HCT116 (cell line): ENCODE data around the gene INPP1. TPM values are rescaled to one million over a fixed set of nuclear protein-coding genes. Genes with fewer than 3 reads are reported as not detected.

ENCODE experiments used
- ATAC-seq: fragments of 200-7000 bp; cut with Tn5 transposase; 2 replicates; pipeline ENCODE4 v1.9.1; 2020; ENCODE audit warnings: mild to moderate bottlenecking, moderate library complexity
- BruUV-seq: library from RNA; stranded (reverse); fragments of 400-500 nt; replicated peaks from 2 replicates; lab custom pipeline; 2021; lab: Mats Ljungman, UMichigan
- CTCF ChIA-PET: fragments of 300-600 bp; sonication (Branson Sonifier 250); formaldehyde crosslinking; loops from one replicate; lab custom pipeline; 2021; ENCODE audit warnings: antibody characterized with exemption; lab: Charles Lee
- POLR2A ChIA-PET: fragments of 300-600, 350-600 bp; sonication (Branson Sonifier 250); formaldehyde crosslinking; loops from one replicate; lab custom pipeline; 2021; ENCODE audit warnings: antibody characterized with exemption; lab: Charles Lee
- RAD21 ChIA-PET, 2 experiments: fragments of 300-600 bp; sonication (Branson Sonifier 250); formaldehyde crosslinking; loops; one replicate each; lab custom pipeline; 2023; ENCODE audit warnings: low total read pairs in 2 of 2; ENCODE audit not compliant: uncharacterized antibody in 2 of 2, unreplicated experiment in 2 of 2, low non-redundant PET in 1 of 2; lab: Charles Lee
- DNase-seq: peaks from one replicate; pipeline ENCODE4 v3.0.0-alpha.2; 2010; ENCODE audit warnings: low read depth, low spot score
- H2AFZ ChIP-seq: fragments of 200-600 bp; shearing (Covaris generic), sonication (generic); 2 replicates; pipeline ENCODE4 v1.6.1; 2017; ENCODE audit warnings: low read depth, mixed run types, mixed read lengths, antibody characterized with exemption, low read length; ENCODE audit not compliant: poor library complexity, severe bottlenecking
- H3K27ac ChIP-seq: 2 replicates; pipeline ENCODE4 v1.5.1; 2012; ENCODE audit warnings: low read depth, low read length
- H3K27me3 ChIP-seq: fragments of 200-600 bp; sonication (generic); 2 replicates; pipeline ENCODE4 v1.6.1; 2016; ENCODE audit warnings: mixed run types, low read length, mixed read lengths; ENCODE audit not compliant: insufficient read depth
- H3K36me3 ChIP-seq, 2 experiments: fragments of 200-500 bp in 1 of 2; fragments of 200-600 bp in 1 of 2; sonication (Bioruptor generic) in 1 of 2; sonication (generic) in 1 of 2; 2 replicates each; pipeline versions ENCODE4 v1.5.1 to v1.6.1; 2014 to 2016; ENCODE audit warnings: low read length in 2 of 2, inconsistent platforms in 1 of 2, mixed read lengths in 1 of 2, mixed run types in 1 of 2; ENCODE audit not compliant: insufficient read depth in 2 of 2, control insufficient read depth in 1 of 2
- H3K4me1 ChIP-seq, 2 experiments: fragments of 200-600 bp in 1 of 2; sonication (generic) in 1 of 2; 2 replicates each; pipeline versions ENCODE4 v1.5.1 to v1.6.1; 2012 to 2017; ENCODE audit warnings: low read length in 2 of 2, inconsistent platforms in 1 of 2, mild to moderate bottlenecking in 1 of 2, mixed read lengths in 1 of 2, mixed run types in 1 of 2, moderate library complexity in 1 of 2; ENCODE audit not compliant: insufficient read depth in 2 of 2, control insufficient read depth in 1 of 2
- H3K4me2 ChIP-seq: fragments of 200-600 bp; sonication (generic); 2 replicates; pipeline ENCODE4 v1.6.1; 2017; ENCODE audit warnings: mixed run types, low read length, mixed read lengths
- H3K4me3 ChIP-seq, 2 experiments: fragments of 200-600 bp in 1 of 2; sonication (generic) in 1 of 2; replicated peaks in 1 of 2; 2 replicates each; pipeline ENCODE4 v1.5.1; 2011 to 2016; ENCODE audit warnings: low read length in 2 of 2, control low read depth in 1 of 2, low read depth in 1 of 2, mild to moderate bottlenecking in 1 of 2, mixed read lengths in 1 of 2, mixed run types in 1 of 2
- H3K79me2 ChIP-seq: fragments of 200-600 bp; sonication (generic); 2 replicates; pipeline ENCODE4 v1.6.1; 2017; ENCODE audit warnings: mild to moderate bottlenecking, mixed run types, low read length, moderate library complexity, mixed read lengths; ENCODE audit not compliant: insufficient read depth
- H3K9ac ChIP-seq: fragments of 200-600 bp; sonication (generic); 2 replicates; pipeline ENCODE4 v1.6.1; 2016; ENCODE audit warnings: low read length, mixed read lengths
- H3K9me2 ChIP-seq: fragments of 200-600 bp; sonication (generic), shearing (Covaris generic); 2 replicates; pipeline ENCODE4 v1.6.1; 2017; ENCODE audit warnings: mixed run types, mild to moderate bottlenecking, moderate library complexity; ENCODE audit not compliant: insufficient read depth
- H3K9me3 ChIP-seq, 2 experiments: fragments of 200-500 bp in 1 of 2; fragments of 200-600 bp in 1 of 2; sonication (Bioruptor generic) in 1 of 2; sonication (generic) in 1 of 2; 2 replicates each; pipeline ENCODE4 v1.6.1; 2014 to 2017; ENCODE audit warnings: low read length in 2 of 2, mixed read lengths in 2 of 2, inconsistent platforms in 1 of 2, low read depth in 1 of 2, mild to moderate bottlenecking in 1 of 2, mixed run types in 1 of 2, moderate library complexity in 1 of 2; ENCODE audit not compliant: control insufficient read depth in 1 of 2, insufficient read depth in 1 of 2
- H4K20me1 ChIP-seq: fragments of 200-600 bp; sonication (generic), shearing (Covaris generic); 2 replicates; pipeline ENCODE4 v1.6.1; 2017; ENCODE audit warnings: mixed run types, mild to moderate bottlenecking, moderate library complexity; ENCODE audit not compliant: insufficient read depth
- ATF3 ChIP-seq: IDR thresholded peaks from 2 replicates; pipeline ENCODE4 v1.6.1; 2012
- CBX3 ChIP-seq: IDR thresholded peaks from 2 replicates; pipeline ENCODE4 v1.6.1; 2012; ENCODE audit warnings: low read depth
- CEBPB ChIP-seq: IDR thresholded peaks from 2 replicates; pipeline ENCODE4 v1.6.1; 2012; ENCODE audit warnings: low read depth
- EGR1 ChIP-seq: IDR thresholded peaks from 2 replicates; pipeline ENCODE4 v1.6.1; 2012; ENCODE audit warnings: low read depth
- ELF1 ChIP-seq: IDR thresholded peaks from 2 replicates; pipeline ENCODE4 v1.6.1; 2012; ENCODE audit warnings: low read depth, borderline replicate concordance
- EZH2 ChIP-seq: fragments of 200-600 bp; sonication (generic); IDR thresholded peaks from 2 replicates; pipeline ENCODE4 v1.6.1; 2017; ENCODE audit warnings: antibody characterized with exemption, mixed run types
- EZH2phosphoT487 ChIP-seq: fragments of 200-600 bp; IDR thresholded peaks from 2 replicates; pipeline ENCODE4 v1.6.1; 2018; ENCODE audit warnings: antibody characterized with exemption, borderline replicate concordance
- FOSL1 ChIP-seq: IDR thresholded peaks from 2 replicates; pipeline ENCODE4 v1.6.1; 2012; ENCODE audit warnings: low read depth
- JUND ChIP-seq: IDR thresholded peaks from 2 replicates; pipeline ENCODE4 v1.6.1; 2012
- POLR2A ChIP-seq: IDR thresholded peaks from 2 replicates; pipeline ENCODE4 v1.7.0; 2011; ENCODE audit warnings: borderline replicate concordance; ENCODE audit not compliant: insufficient read depth, insufficient read length; ENCODE audit errors: extremely low read depth
- RAD21 ChIP-seq: IDR thresholded peaks from 2 replicates; pipeline ENCODE4 v1.6.1; 2012; ENCODE audit warnings: low read depth, mild to moderate bottlenecking
- SIN3A ChIP-seq: IDR thresholded peaks from 2 replicates; pipeline ENCODE4 v1.6.1; 2012; ENCODE audit warnings: low read depth
- SRF ChIP-seq: IDR thresholded peaks from 2 replicates; pipeline ENCODE4 v1.6.1; 2012; ENCODE audit warnings: low read depth
- TCF7L2 ChIP-seq: IDR thresholded peaks from 2 replicates; pipeline ENCODE4 v1.7.0; 2011; ENCODE audit warnings: borderline replicate concordance, inconsistent platforms; ENCODE audit not compliant: insufficient read depth, insufficient read length; ENCODE audit errors: extremely low read depth
- YY1 ChIP-seq: IDR thresholded peaks from 2 replicates; pipeline ENCODE4 v1.6.1; 2011; ENCODE audit warnings: low read length, low read depth, moderate library complexity, mild to moderate bottlenecking; ENCODE audit not compliant: insufficient replicate concordance; ENCODE audit errors: extremely low read depth
- ZBTB33 ChIP-seq: IDR thresholded peaks from 2 replicates; pipeline ENCODE4 v1.6.1; 2011; ENCODE audit warnings: mild to moderate bottlenecking, low read length, moderate library complexity; ENCODE audit not compliant: insufficient replicate concordance; ENCODE audit errors: extremely low read depth
- ZFX ChIP-seq: fragments of 450-650 bp; IDR thresholded peaks from 2 replicates; pipeline ENCODE4 v1.6.1; 2017
- intact Hi-C: fragments of 100-400 bp; cut with micrococcal nuclease; formaldehyde crosslinking; loops from 2 replicates; pipeline ENCODE4 v1.10.0; 2022
- total RNA-seq: library from RNA; stranded (reverse); gene quantifications from one replicate; pipeline ENCODE4 v1.2.1, GENCODE V29; 2021; ENCODE audit not compliant: unreplicated experiment
- TF ChIP-seq, protein P1 (sequence below): IDR thresholded peaks from 2 replicates; pipeline ENCODE4 v1.6.1; 2012; ENCODE audit warnings: low read depth
- TF ChIP-seq, protein P2 (sequence below), 3 experiments: fragments of 200-600 bp in 1 of 3; sonication (generic) in 1 of 3; IDR thresholded peaks in 2 of 3; conservative IDR thresholded peaks in 1 of 3; 2 replicates each; pipeline ENCODE4 v1.5.1; 2012 to 2017; ENCODE audit warnings: low read depth in 2 of 3, low read length in 2 of 3, antibody characterized with exemption in 1 of 3, borderline replicate concordance in 1 of 3, control low read depth in 1 of 3, mild to moderate bottlenecking in 1 of 3, mixed read lengths in 1 of 3, mixed run types in 1 of 3, moderate library complexity in 1 of 3; ENCODE audit not compliant: insufficient read depth in 1 of 3
- TF ChIP-seq, protein P3 (sequence below): IDR thresholded peaks from 2 replicates; pipeline ENCODE4 v1.6.1; 2012

INPP1 gene
- total RNA-seq, 1 experiment from 2014 or later, result 19.6 TPM

GRCh38 chr2:190417045-190417842, 73.9 kb downstream of the INPP1 start:
- Histone ChIP-seq H2AFZ (no peak overlapping the region), H3K27ac (no peak overlapping the region)
- RAD21 ChIA-PET, result no interaction called here

More at GRCh38 chr2:190417045-190417842, 73.9 kb downstream of the INPP1 start:
- POLR2A ChIA-PET, result no interaction called here
- H3K9ac ChIP-seq, result no peak overlapping the region
- no peaks in the 10 kb centered on the region for H3K9me3 ChIP-seq
- no TSS peak for BruUV-seq
- no peak overlapping the region for H3K4me3 ChIP-seq
- TF ChIP-seq, protein P1, sequence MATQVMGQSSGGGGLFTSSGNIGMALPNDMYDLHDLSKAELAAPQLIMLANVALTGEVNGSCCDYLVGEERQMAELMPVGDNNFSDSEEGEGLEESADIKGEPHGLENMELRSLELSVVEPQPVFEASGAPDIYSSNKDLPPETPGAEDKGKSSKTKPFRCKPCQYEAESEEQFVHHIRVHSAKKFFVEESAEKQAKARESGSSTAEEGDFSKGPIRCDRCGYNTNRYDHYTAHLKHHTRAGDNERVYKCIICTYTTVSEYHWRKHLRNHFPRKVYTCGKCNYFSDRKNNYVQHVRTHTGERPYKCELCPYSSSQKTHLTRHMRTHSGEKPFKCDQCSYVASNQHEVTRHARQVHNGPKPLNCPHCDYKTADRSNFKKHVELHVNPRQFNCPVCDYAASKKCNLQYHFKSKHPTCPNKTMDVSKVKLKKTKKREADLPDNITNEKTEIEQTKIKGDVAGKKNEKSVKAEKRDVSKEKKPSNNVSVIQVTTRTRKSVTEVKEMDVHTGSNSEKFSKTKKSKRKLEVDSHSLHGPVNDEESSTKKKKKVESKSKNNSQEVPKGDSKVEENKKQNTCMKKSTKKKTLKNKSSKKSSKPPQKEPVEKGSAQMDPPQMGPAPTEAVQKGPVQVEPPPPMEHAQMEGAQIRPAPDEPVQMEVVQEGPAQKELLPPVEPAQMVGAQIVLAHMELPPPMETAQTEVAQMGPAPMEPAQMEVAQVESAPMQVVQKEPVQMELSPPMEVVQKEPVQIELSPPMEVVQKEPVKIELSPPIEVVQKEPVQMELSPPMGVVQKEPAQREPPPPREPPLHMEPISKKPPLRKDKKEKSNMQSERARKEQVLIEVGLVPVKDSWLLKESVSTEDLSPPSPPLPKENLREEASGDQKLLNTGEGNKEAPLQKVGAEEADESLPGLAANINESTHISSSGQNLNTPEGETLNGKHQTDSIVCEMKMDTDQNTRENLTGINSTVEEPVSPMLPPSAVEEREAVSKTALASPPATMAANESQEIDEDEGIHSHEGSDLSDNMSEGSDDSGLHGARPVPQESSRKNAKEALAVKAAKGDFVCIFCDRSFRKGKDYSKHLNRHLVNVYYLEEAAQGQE, result no peak
- TF ChIP-seq EZH2 (no peak), SRF (no peak), RAD21 (no peak), TCF7L2 (no peak), ZFX (no peak), ZBTB33 (no peak), POLR2A (no peak), CBX3 (no peak), EZH2phosphoT487 (no peak), YY1 (no peak), ELF1 (no peak), CEBPB (no peak), FOSL1 (no peak), EGR1 (no peak), JUND (no peak), SIN3A (no peak), ATF3 (no peak)
- TF ChIP-seq, protein P2, sequence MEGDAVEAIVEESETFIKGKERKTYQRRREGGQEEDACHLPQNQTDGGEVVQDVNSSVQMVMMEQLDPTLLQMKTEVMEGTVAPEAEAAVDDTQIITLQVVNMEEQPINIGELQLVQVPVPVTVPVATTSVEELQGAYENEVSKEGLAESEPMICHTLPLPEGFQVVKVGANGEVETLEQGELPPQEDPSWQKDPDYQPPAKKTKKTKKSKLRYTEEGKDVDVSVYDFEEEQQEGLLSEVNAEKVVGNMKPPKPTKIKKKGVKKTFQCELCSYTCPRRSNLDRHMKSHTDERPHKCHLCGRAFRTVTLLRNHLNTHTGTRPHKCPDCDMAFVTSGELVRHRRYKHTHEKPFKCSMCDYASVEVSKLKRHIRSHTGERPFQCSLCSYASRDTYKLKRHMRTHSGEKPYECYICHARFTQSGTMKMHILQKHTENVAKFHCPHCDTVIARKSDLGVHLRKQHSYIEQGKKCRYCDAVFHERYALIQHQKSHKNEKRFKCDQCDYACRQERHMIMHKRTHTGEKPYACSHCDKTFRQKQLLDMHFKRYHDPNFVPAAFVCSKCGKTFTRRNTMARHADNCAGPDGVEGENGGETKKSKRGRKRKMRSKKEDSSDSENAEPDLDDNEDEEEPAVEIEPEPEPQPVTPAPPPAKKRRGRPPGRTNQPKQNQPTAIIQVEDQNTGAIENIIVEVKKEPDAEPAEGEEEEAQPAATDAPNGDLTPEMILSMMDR (IDR thresholded peaks at IDR 0.05 in 2 of 3, conservative IDR thresholded peaks at IDR 0.05 in 1 of 3; ENCODE audit: borderline replicate concordance in 1 of 3, insufficient read depth in 1 of 3, low read depth in 2 of 3, low read length in 2 of 3), result no peak
- TF ChIP-seq, protein P3, sequence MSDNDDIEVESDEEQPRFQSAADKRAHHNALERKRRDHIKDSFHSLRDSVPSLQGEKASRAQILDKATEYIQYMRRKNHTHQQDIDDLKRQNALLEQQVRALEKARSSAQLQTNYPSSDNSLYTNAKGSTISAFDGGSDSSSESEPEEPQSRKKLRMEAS, result no peak
- no peaks in the 10 kb centered on the region for H3K9me2 ChIP-seq
- no peak overlapping the region for H3K4me2 ChIP-seq
- intact Hi-C loops, result no loop called here
- H4K20me1 ChIP-seq, result no peaks in the 10 kb centered on the region
- H3K79me2 ChIP-seq, result no peaks in the 10 kb centered on the region
- no peaks in the 10 kb centered on the region for H3K4me1 ChIP-seq
- H3K27me3 ChIP-seq, result no peaks in the 10 kb centered on the region
- no peaks in the 10 kb centered on the region for H3K36me3 ChIP-seq
- ATAC-seq (no peak), DNase-seq (no peak)
- CTCF ChIA-PET, result no interaction called here
